Measurements from ENCODE around the gene OGFR.

Gene OGFR

GRCh38 chr20:62806383-62807050 is 1.9 kb downstream of the OGFR start:
- H3K4me3 ChIP-seq (ENCODE audit: low read length) = no peak overlapping the region
- H3K9ac ChIP-seq (ENCODE audit: low read length) = no peak overlapping the region
- peaks cover 7% of the 10 kb centered on the region for H3K36me3 ChIP-seq (ENCODE audit: control insufficient read depth, low read depth, low read length)
- H3K9me3 ChIP-seq (ENCODE audit: control insufficient read depth, low read depth, low read length) = no peaks in the 10 kb centered on the region
- H3K27me3 ChIP-seq (ENCODE audit: control insufficient read depth, insufficient read depth, low read length) = peaks cover 8% of the 10 kb centered on the region
- no peak overlapping the region for H3K27ac ChIP-seq (ENCODE audit: low read length)
- no peaks in the 10 kb centered on the region for H3K4me1 ChIP-seq (ENCODE audit: control insufficient read depth, low read depth, low read length)

- H3K27ac ChIP-seq (ENCODE audit: low read length) = no peak overlapping the region
- H3K9me3 ChIP-seq (ENCODE audit: control insufficient read depth, low read depth, low read length) = no peaks in the 10 kb centered on the region
- H3K27me3 ChIP-seq (ENCODE audit: control insufficient read depth, insufficient read depth, low read length) = peaks cover 8% of the 10 kb centered on the region
- H3K36me3 ChIP-seq (ENCODE audit: control insufficient read depth, low read depth, low read length) = peaks cover 12% of the 10 kb centered on the region
- H3K9ac ChIP-seq (ENCODE audit: low read length) = no peak overlapping the region
- no peak overlapping the region for H3K4me3 ChIP-seq (ENCODE audit: low read length)
- no peaks in the 10 kb centered on the region for H3K4me1 ChIP-seq (ENCODE audit: control insufficient read depth, low read depth, low read length)
Observed at GRCh38 chr20:62807444-62808210, 3.0 kb downstream of the OGFR start.

GRCh38 chr20:62808211-62808865 is 3.7 kb downstream of the OGFR start:
- Histone ChIP-seq H3K27me3 (ENCODE audit: control insufficient read depth, insufficient read depth, low read length) (peaks cover 8% of the 10 kb centered on the region), H3K4me3 (ENCODE audit: low read length) (no peak overlapping the region), H3K4me1 (ENCODE audit: control insufficient read depth, low read depth, low read length) (no peaks in the 10 kb centered on the region), H3K9ac (ENCODE audit: low read length) (no peak overlapping the region), H3K36me3 (ENCODE audit: control insufficient read depth, low read depth, low read length) (peaks cover 15% of the 10 kb centered on the region), H3K27ac (ENCODE audit: low read length) (no peak overlapping the region), H3K9me3 (ENCODE audit: control insufficient read depth, low read depth, low read length) (no peaks in the 10 kb centered on the region)

- peaks cover 15% of the 10 kb centered on the region for H3K36me3 ChIP-seq (ENCODE audit: control insufficient read depth, low read depth, low read length)
- no peak overlapping the region for H3K4me3 ChIP-seq (ENCODE audit: low read length)
- H3K9me3 ChIP-seq (ENCODE audit: control insufficient read depth, low read depth, low read length) = no peaks in the 10 kb centered on the region
- H3K27ac ChIP-seq (ENCODE audit: low read length) = no peak overlapping the region
- peaks cover under 1% of the 10 kb centered on the region for H3K4me1 ChIP-seq (ENCODE audit: control insufficient read depth, low read depth, low read length)
- no peak overlapping the region for H3K9ac ChIP-seq (ENCODE audit: low read length)
- H3K27me3 ChIP-seq (ENCODE audit: control insufficient read depth, insufficient read depth, low read length) = no peaks in the 10 kb centered on the region
Observed at GRCh38 chr20:62809530-62810428, 5.1 kb downstream of the OGFR start.

- Histone ChIP-seq H3K9me3 (ENCODE audit: control insufficient read depth, low read depth, low read length) (no peaks in the 10 kb centered on the region), H3K27ac (ENCODE audit: low read length) (no peak overlapping the region), H3K4me3 (ENCODE audit: low read length) (no peak overlapping the region), H3K36me3 (ENCODE audit: control insufficient read depth, low read depth, low read length) (peaks cover 15% of the 10 kb centered on the region), H3K9ac (ENCODE audit: low read length) (no peak overlapping the region), H3K4me1 (ENCODE audit: control insufficient read depth, low read depth, low read length) (peaks cover 11% of the 10 kb centered on the region), H3K27me3 (ENCODE audit: control insufficient read depth, insufficient read depth, low read length) (peaks cover 8% of the 10 kb centered on the region)
Observed at GRCh38 chr20:62811320-62811719, 6.7 kb downstream of the OGFR start.

GRCh38 chr20:62811720-62812119 is 7.1 kb downstream of the OGFR start:
- peaks cover 15% of the 10 kb centered on the region for H3K36me3 ChIP-seq (ENCODE audit: control insufficient read depth, low read depth, low read length)
- H3K27ac ChIP-seq (ENCODE audit: low read length) = no peak overlapping the region
- no peak overlapping the region for H3K9ac ChIP-seq (ENCODE audit: low read length)
- peaks cover 12% of the 10 kb centered on the region for H3K27me3 ChIP-seq (ENCODE audit: control insufficient read depth, insufficient read depth, low read length)
- no peaks in the 10 kb centered on the region for H3K9me3 ChIP-seq (ENCODE audit: control insufficient read depth, low read depth, low read length)
- H3K4me3 ChIP-seq (ENCODE audit: low read length) = no peak overlapping the region
- peaks cover 11% of the 10 kb centered on the region for H3K4me1 ChIP-seq (ENCODE audit: control insufficient read depth, low read depth, low read length)

- H3K4me3 ChIP-seq (ENCODE audit: low read length) = no peak overlapping the region
- no peaks in the 10 kb centered on the region for H3K9me3 ChIP-seq (ENCODE audit: control insufficient read depth, low read depth, low read length)
- no peak overlapping the region for H3K27ac ChIP-seq (ENCODE audit: low read length)
- peaks cover 15% of the 10 kb centered on the region for H3K36me3 ChIP-seq (ENCODE audit: control insufficient read depth, low read depth, low read length)
- H3K4me1 ChIP-seq (ENCODE audit: control insufficient read depth, low read depth, low read length) = peaks cover 11% of the 10 kb centered on the region
- no peak overlapping the region for H3K9ac ChIP-seq (ENCODE audit: low read length)
- H3K27me3 ChIP-seq (ENCODE audit: control insufficient read depth, insufficient read depth, low read length) = peaks cover 16% of the 10 kb centered on the region
Observed at GRCh38 chr20:62812181-62812906, 7.7 kb downstream of the OGFR start.

GRCh38 chr20:62812907-62813200 is 8.2 kb downstream of the OGFR start:
- peaks cover 21% of the 10 kb centered on the region for H3K27me3 ChIP-seq (ENCODE audit: control insufficient read depth, insufficient read depth, low read length)
- peaks cover 15% of the 10 kb centered on the region for H3K36me3 ChIP-seq (ENCODE audit: control insufficient read depth, low read depth, low read length)
- no peak overlapping the region for H3K9ac ChIP-seq (ENCODE audit: low read length)
- no peak overlapping the region for H3K27ac ChIP-seq (ENCODE audit: low read length)
- peaks cover 11% of the 10 kb centered on the region for H3K4me1 ChIP-seq (ENCODE audit: control insufficient read depth, low read depth, low read length)
- no peak overlapping the region for H3K4me3 ChIP-seq (ENCODE audit: low read length)
- no peaks in the 10 kb centered on the region for H3K9me3 ChIP-seq (ENCODE audit: control insufficient read depth, low read depth, low read length)

GRCh38 chr20:62813588-62813987 is 9.0 kb downstream of the OGFR start:
- Histone ChIP-seq H3K4me3 (ENCODE audit: low read length) (no peak overlapping the region), H3K27me3 (ENCODE audit: control insufficient read depth, insufficient read depth, low read length) (peaks cover 24% of the 10 kb centered on the region), H3K9me3 (ENCODE audit: control insufficient read depth, low read depth, low read length) (no peaks in the 10 kb centered on the region), H3K9ac (ENCODE audit: low read length) (no peak overlapping the region), H3K36me3 (ENCODE audit: control insufficient read depth, low read depth, low read length) (peaks cover 15% of the 10 kb centered on the region), H3K4me1 (ENCODE audit: control insufficient read depth, low read depth, low read length) (peaks cover 11% of the 10 kb centered on the region), H3K27ac (ENCODE audit: low read length) (no peak overlapping the region)

GRCh38 chr20:62814060-62814708 is 9.5 kb downstream of the OGFR start:
- Histone ChIP-seq H3K4me1 (ENCODE audit: control insufficient read depth, low read depth, low read length) (peaks cover 11% of the 10 kb centered on the region), H3K4me3 (ENCODE audit: low read length) (no peak overlapping the region), H3K27me3 (ENCODE audit: control insufficient read depth, insufficient read depth, low read length) (peaks cover 24% of the 10 kb centered on the region), H3K27ac (ENCODE audit: low read length) (no peak overlapping the region), H3K9ac (ENCODE audit: low read length) (no peak overlapping the region), H3K9me3 (ENCODE audit: control insufficient read depth, low read depth, low read length) (no peaks in the 10 kb centered on the region), H3K36me3 (ENCODE audit: control insufficient read depth, low read depth, low read length) (peaks cover 15% of the 10 kb centered on the region)

Measured in iPS-18a (cell line).